ENCODE measurements around the gene TMEM222.
"Not testable (repeated sequence)": the region's sequence is repeated elsewhere in the genome, so short reads cannot be mapped to it uniquely, and the experiment has no call there.

Gene TMEM222

GRCh38 chr1:27321813-27322568 lies at the start of gene TMEM222:
TSS of gene TMEM222 (plus strand) at chr1:27322163. CDS start at chr1:27322198, 35 bp downstream.
- H3K4me3 Mint-ChIP-seq: peak within 1 kb of the TSS; percentile 93 to 99
- DNase-seq (peak; percentile 98), ATAC-seq (peak; percentile 98)
- no peaks in the 10 kb centered on the region for H3K9me3 Mint-ChIP-seq
- H3K27me3 Mint-ChIP-seq: no peaks in the 10 kb centered on the region
- peak within 1 kb of the TSS; percentile 96 to 97 for H3K27ac Mint-ChIP-seq
- H3K4me1 Mint-ChIP-seq: peaks cover 34% of the 10 kb centered on the region

GRCh38 chr1:27274204-27274603 lies 47.8 kb upstream of the TMEM222 start:
- no peak for DNase-seq
- ATAC-seq: no peak
- Mint-ChIP-seq H3K27me3 (no peaks in the 10 kb centered on the region), H3K4me3 (no peak overlapping the region), H3K4me1 (peaks cover 9% of the 10 kb centered on the region), H3K27ac (no peak overlapping the region), H3K9me3 (no peaks in the 10 kb centered on the region)

- Mint-ChIP-seq H3K27ac (no peak overlapping the region), H3K9me3 (no peaks in the 10 kb centered on the region), H3K4me3 (no peak overlapping the region), H3K27me3 (no peaks in the 10 kb centered on the region), H3K4me1 (peaks cover 9% of the 10 kb centered on the region)
- ATAC-seq: no peak
- DNase-seq: no peak
Observed at GRCh38 chr1:27275696-27276095, 46.3 kb upstream of the TMEM222 start.

GRCh38 chr1:27284425-27285273 lies 37.3 kb upstream of the TMEM222 start:
- no peaks in the 10 kb centered on the region for H3K27me3 Mint-ChIP-seq

GRCh38 chr1:27285274-27285660 lies 36.7 kb upstream of the TMEM222 start:
- Mint-ChIP-seq H3K27ac (no peak overlapping the region), H3K4me3 (no peak overlapping the region), H3K27me3 (no peaks in the 10 kb centered on the region), H3K4me1 (peaks cover 7% of the 10 kb centered on the region), H3K9me3 (no peaks in the 10 kb centered on the region)
- ATAC-seq (no peak), DNase-seq (no peak)

More at GRCh38 chr1:27284425-27285273, 37.3 kb upstream of the TMEM222 start:
- ATAC-seq (peak; percentile 86), DNase-seq (peak; percentile 77 to 81)
- no peak overlapping the region for H3K27ac Mint-ChIP-seq
- H3K9me3 Mint-ChIP-seq: no peaks in the 10 kb centered on the region
- H3K4me3 Mint-ChIP-seq: no peak overlapping the region
- peaks cover 7% of the 10 kb centered on the region for H3K4me1 Mint-ChIP-seq

GRCh38 chr1:27285821-27286220 lies 36.1 kb upstream of the TMEM222 start:
- H3K27ac Mint-ChIP-seq, H3K4me1 Mint-ChIP-seq: not testable (repeated sequence)

GRCh38 chr1:27289125-27289524 lies 32.8 kb upstream of the TMEM222 start:
- not testable (repeated sequence) for H3K27ac Mint-ChIP-seq, H3K4me1 Mint-ChIP-seq, DNase-seq, H3K9me3 Mint-ChIP-seq, H3K4me3 Mint-ChIP-seq, ATAC-seq, H3K27me3 Mint-ChIP-seq

More at GRCh38 chr1:27285821-27286220, 36.1 kb upstream of the TMEM222 start:
- H3K9me3 Mint-ChIP-seq, ATAC-seq, DNase-seq, H3K27me3 Mint-ChIP-seq, H3K4me3 Mint-ChIP-seq: not testable (repeated sequence)

GRCh38 chr1:27290581-27290980 lies 31.4 kb upstream of the TMEM222 start:
- Mint-ChIP-seq H3K4me3 (no peak overlapping the region), H3K27me3 (no peaks in the 10 kb centered on the region), H3K27ac (peak overlapping the region in 1 of 2 donors; percentile 5), H3K4me1 (no peaks in the 10 kb centered on the region), H3K9me3 (no peaks in the 10 kb centered on the region)
- ATAC-seq (no peak), DNase-seq (no peak)

- ATAC-seq (no peak), DNase-seq (no peak)
- H3K9me3 Mint-ChIP-seq: no peaks in the 10 kb centered on the region
- no peak overlapping the region for H3K4me3 Mint-ChIP-seq
- H3K27ac Mint-ChIP-seq: peak overlapping the region in 1 of 2 donors; percentile 80
- H3K4me1 Mint-ChIP-seq: no peaks in the 10 kb centered on the region
- no peaks in the 10 kb centered on the region for H3K27me3 Mint-ChIP-seq
Observed at GRCh38 chr1:27292106-27292505, 29.9 kb upstream of the TMEM222 start.

- Mint-ChIP-seq H3K27ac (no peak overlapping the region), H3K4me1 (no peaks in the 10 kb centered on the region), H3K27me3 (no peaks in the 10 kb centered on the region), H3K9me3 (no peaks in the 10 kb centered on the region), H3K4me3 (no peak overlapping the region)
- no peak for DNase-seq
- no peak for ATAC-seq
Observed at GRCh38 chr1:27293915-27294314, 28.0 kb upstream of the TMEM222 start.

- Mint-ChIP-seq H3K4me3 (no peak overlapping the region), H3K4me1 (peaks cover 6% of the 10 kb centered on the region), H3K9me3 (no peaks in the 10 kb centered on the region), H3K27ac (no peak overlapping the region), H3K27me3 (no peaks in the 10 kb centered on the region)
- peak; percentile 34 to 40 for DNase-seq
- peak; percentile 62 for ATAC-seq
Observed at GRCh38 chr1:27296773-27297291, 25.1 kb upstream of the TMEM222 start.

- peaks cover 6% of the 10 kb centered on the region for H3K4me1 Mint-ChIP-seq
- ATAC-seq: no peak
- no peaks in the 10 kb centered on the region for H3K9me3 Mint-ChIP-seq
- H3K27ac Mint-ChIP-seq: peak overlapping the region in 1 of 2 donors; percentile 76
- no peak overlapping the region for H3K4me3 Mint-ChIP-seq
- DNase-seq: no peak
- H3K27me3 Mint-ChIP-seq: no peaks in the 10 kb centered on the region
Observed at GRCh38 chr1:27297903-27298302, 24.1 kb upstream of the TMEM222 start.

- H3K9me3 Mint-ChIP-seq: no peaks in the 10 kb centered on the region
- ATAC-seq: no peak
- H3K27me3 Mint-ChIP-seq: no peaks in the 10 kb centered on the region
- H3K4me3 Mint-ChIP-seq: no peak overlapping the region
- DNase-seq: no peak
- H3K4me1 Mint-ChIP-seq: peaks cover 6% of the 10 kb centered on the region
- no peak overlapping the region for H3K27ac Mint-ChIP-seq
Observed at GRCh38 chr1:27298632-27299384, 23.2 kb upstream of the TMEM222 start.

GRCh38 chr1:27299385-27300271 lies 22.3 kb upstream of the TMEM222 start:
- Mint-ChIP-seq H3K4me1 (peaks cover 6% of the 10 kb centered on the region), H3K4me3 (no peak overlapping the region), H3K27me3 (no peaks in the 10 kb centered on the region), H3K9me3 (no peaks in the 10 kb centered on the region), H3K27ac (peak overlapping the region in 1 of 2 donors; percentile 14)
- DNase-seq (no peak), ATAC-seq (no peak)
